ENCODE results near the gene LBP. TPM values are rescaled to one million over a fixed set of nuclear protein-coding genes. Genes with fewer than 3 reads are reported as not detected.

LBP gene
- total and polyA plus RNA-seq, 7 donors: 0.49 to 1.9 TPM; not detected in 5

DNA sequence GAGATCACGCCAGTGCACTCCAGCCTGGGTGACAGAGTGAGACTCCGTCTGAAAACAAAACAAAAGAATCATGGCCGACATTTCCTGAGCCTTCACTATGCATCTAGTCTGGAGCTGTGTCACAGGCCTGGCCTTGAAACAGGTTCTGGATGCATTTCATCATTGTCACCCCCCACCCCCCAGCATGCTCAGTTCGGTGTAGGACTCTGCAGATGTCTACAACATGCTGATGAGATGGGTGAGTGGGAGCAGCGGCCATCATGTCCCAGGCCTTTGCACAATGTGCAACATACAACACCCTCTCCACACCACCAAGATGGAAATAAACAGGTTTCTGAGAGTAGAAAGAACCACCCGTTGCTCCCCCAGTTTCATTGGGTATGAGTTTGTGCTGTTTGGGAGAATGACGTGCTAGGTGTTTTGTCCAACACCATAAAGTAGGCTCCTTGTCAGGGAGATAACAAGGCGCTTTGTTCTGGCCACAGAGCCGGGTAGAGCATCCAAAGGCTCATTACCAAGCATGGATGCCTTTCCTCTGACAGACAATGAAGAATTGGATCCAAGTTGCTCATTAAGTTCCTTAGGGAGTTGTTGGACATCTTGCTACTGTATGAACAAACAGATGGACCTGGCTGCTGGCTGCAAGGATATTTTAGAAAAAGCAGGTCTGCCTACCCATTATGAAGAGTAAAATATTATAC lies 66.7 kb downstream of the LBP start:
- intact Hi-C loops (cut with DNase I): no loop called here
- H3K4me3 ChIP-seq: no peak overlapping the region
- no peaks in the 10 kb centered on the region for H3K27me3 ChIP-seq
- H3K36me3 ChIP-seq: peaks cover 0 to 21% (median 3%) of the 10 kb centered on the region in 4 donors
- H3K27ac ChIP-seq: no peak overlapping the region
- no peak for TF ChIP-seq CTCF (IDR thresholded peaks at IDR 0.05)
- no peak for TF ChIP-seq POLR2A (IDR thresholded peaks at IDR 0.05)
- no peak for DNase-seq
- 93% methylated on average over 9 of the region's 9 CpGs for WGBS, 2 donors
- no peaks in the 10 kb centered on the region for H3K4me1 ChIP-seq
- no peaks in the 10 kb centered on the region for H3K9me3 ChIP-seq

- Histone ChIP-seq H3K36me3 (peaks cover 4 to 40% (median 14%) of the 10 kb centered on the region in 4 donors), H3K4me3 (no peak overlapping the region), H3K9me3 (no peaks in the 10 kb centered on the region), H3K4me1 (no peaks in the 10 kb centered on the region), H3K27me3 (no peaks in the 10 kb centered on the region), H3K27ac (no peak overlapping the region)
- WGBS, 2 donors: 94 to 95% methylated on average over 14 of the region's 14 CpGs
- TF ChIP-seq CTCF (IDR thresholded peaks at IDR 0.05) (no peak), POLR2AphosphoS5 (IDR thresholded peaks at IDR 0.05) (no peak), EP300 (IDR thresholded peaks at IDR 0.05) (no peak), POLR2A (IDR thresholded peaks at IDR 0.05) (no peak)
- DNase-seq: no peak
- intact Hi-C loops (cut with DNase I): no loop called here
Observed at GRCh38 chr20:38414769-38415450, 68.6 kb downstream of the LBP start.

DNA sequence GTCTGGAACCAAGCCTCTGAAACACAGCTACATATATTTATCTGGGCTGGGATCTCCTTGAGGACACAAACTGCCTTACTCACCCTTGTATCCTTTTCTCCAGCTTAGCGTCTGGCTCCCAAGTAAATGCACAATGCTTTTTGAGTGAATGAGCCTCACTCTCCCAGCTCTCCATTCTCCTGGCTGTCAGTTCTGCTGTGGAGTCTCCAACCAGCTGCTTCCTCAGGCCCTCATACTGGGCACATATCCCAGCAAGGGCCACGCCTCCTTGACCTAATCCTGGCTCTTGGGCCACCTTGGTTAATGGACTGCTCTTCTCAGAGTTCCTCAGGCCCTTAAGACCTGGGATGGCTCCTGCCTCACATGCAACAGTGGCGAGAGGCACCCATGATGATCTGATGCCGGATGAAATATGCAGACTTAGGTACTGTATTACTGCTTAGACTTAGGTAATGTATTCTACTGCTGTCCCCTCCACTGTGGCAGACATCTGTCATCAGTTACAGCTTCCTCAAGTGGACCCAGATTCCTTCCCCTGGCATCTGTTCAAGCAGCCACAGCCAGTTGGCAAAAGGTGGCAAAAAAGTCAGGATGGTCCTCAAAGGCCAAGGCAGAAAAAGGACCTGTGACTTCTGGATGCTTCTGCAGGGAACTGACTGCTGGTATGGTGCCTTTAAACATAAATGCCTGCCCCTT lies 72.4 kb downstream of the LBP start:
- H3K27me3 ChIP-seq: no peaks in the 10 kb centered on the region
- H3K4me1 ChIP-seq: no peaks in the 10 kb centered on the region
- 80 to 84% methylated on average over 4 of the region's 4 CpGs for WGBS, 2 donors
- H3K9me3 ChIP-seq: no peaks in the 10 kb centered on the region
- H3K27ac ChIP-seq: no peak overlapping the region
- H3K36me3 ChIP-seq: peaks cover 12 to 62% (median 44%) of the 10 kb centered on the region in 4 donors
- TF ChIP-seq POLR2AphosphoS5 (IDR thresholded peaks at IDR 0.05) (no peak), POLR2A (IDR thresholded peaks at IDR 0.05) (no peak), CTCF (IDR thresholded peaks at IDR 0.05) (no peak)
- H3K4me3 ChIP-seq: no peak overlapping the region
- peak; percentile 60 for DNase-seq
- intact Hi-C loops (cut with DNase I): no loop called here

DNA sequence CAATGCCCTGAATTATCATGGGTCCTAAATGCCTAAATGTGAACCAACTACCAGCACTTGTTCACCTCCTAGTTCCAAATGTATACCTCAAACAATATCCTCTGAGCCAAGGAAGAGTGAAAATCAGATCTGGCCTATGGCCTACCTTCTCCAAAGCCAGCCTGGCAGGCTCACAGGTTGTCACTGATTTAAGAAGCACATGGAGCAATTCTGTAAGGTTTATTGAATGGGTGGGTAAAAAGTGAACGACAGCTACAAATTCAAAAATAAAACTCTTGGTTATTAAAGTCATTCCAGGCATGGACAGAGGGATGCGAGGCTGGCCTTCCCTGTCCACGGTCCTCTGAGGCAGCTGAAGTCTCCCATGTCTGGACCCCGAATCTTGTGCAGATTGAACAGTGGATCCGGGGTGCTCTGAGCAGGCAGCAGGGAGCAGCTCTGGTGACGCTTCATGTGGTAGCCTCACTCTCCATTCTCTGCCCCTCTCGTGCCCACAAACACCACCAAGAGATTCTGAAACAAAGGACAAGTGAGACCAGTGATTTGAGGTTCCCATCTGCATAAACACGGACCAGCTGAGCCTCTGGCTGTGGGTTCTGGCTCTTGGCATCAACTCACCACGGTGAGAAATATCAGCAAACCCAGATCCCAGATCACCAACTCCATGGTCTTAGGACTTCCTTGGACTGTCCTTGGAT lies 74.3 kb downstream of the LBP start:
- peaks cover 17 to 80% (median 57%) of the 10 kb centered on the region in 4 donors for H3K36me3 ChIP-seq
- peak; percentile 42 for DNase-seq
- no peaks in the 10 kb centered on the region for H3K27me3 ChIP-seq
- WGBS, 2 donors: 89 to 93% methylated on average over 9 of the region's 9 CpGs
- TF ChIP-seq EP300 (IDR thresholded peaks at IDR 0.05): no peak
- TF ChIP-seq CTCF (IDR thresholded peaks at IDR 0.05): no peak
- no peak for TF ChIP-seq POLR2A (IDR thresholded peaks at IDR 0.05)
- TF ChIP-seq POLR2AphosphoS5 (IDR thresholded peaks at IDR 0.05): no peak
- no peak overlapping the region for H3K4me3 ChIP-seq
- no peak overlapping the region for H3K27ac ChIP-seq
- intact Hi-C loops (cut with DNase I): no loop called here
- no peaks in the 10 kb centered on the region for H3K9me3 ChIP-seq
- no peaks in the 10 kb centered on the region for H3K4me1 ChIP-seq

All from sigmoid colon (tissue), 7 donors.